GM19372 (cell line): ENCODE measurements around the gene AGBL3.
"Not testable (repeated sequence)": the region's sequence is repeated elsewhere in the genome, so short reads cannot be mapped to it uniquely, and the experiment has no call there.

Experiments used
- ATAC-seq: cut with Tn5 transposase; IDR thresholded peaks from one replicate; pipeline ENCODE4 v1.9.1; 2021; ENCODE audit warnings: mild to moderate bottlenecking, low read depth, moderate library complexity; ENCODE audit not compliant: unreplicated experiment

The AGBL3 gene

GRCh38 chr7:135164357-135165061 lies 178.2 kb downstream of the AGBL3 start:
- ATAC-seq = no peak

- ATAC-seq = no peak
Measured at GRCh38 chr7:135165862-135166261, 179.6 kb downstream of the AGBL3 start.

- ATAC-seq = no peak
Measured at GRCh38 chr7:135166338-135166990, 180.2 kb downstream of the AGBL3 start.

GRCh38 chr7:135167365-135167917 lies 181.1 kb downstream of the AGBL3 start:
- no peak for ATAC-seq

- ATAC-seq = no peak
Measured at GRCh38 chr7:135168001-135168400, 181.7 kb downstream of the AGBL3 start.

GRCh38 chr7:135168489-135169140 lies 182.3 kb downstream of the AGBL3 start:
- ATAC-seq = no peak

GRCh38 chr7:135169141-135169963 lies 183.0 kb downstream of the AGBL3 start:
- ATAC-seq = peak; percentile 36

GRCh38 chr7:135169964-135170273 lies 183.6 kb downstream of the AGBL3 start:
- ATAC-seq = peak; percentile 6

- ATAC-seq = peak; percentile 70
Measured at GRCh38 chr7:135170274-135170997, 184.1 kb downstream of the AGBL3 start, which contains the start of gene CYREN. Gene CYREN (minus strand): TSS chr7:135170707. CDS start chr7:135168922, 1,785 bp downstream.

- peak; percentile 16 for ATAC-seq
Measured at GRCh38 chr7:135170998-135171481, 184.7 kb downstream of the AGBL3 start.

GRCh38 chr7:135171581-135172291 lies 185.4 kb downstream of the AGBL3 start:
- not testable (repeated sequence) for ATAC-seq

- ATAC-seq = not testable (repeated sequence)
Measured at GRCh38 chr7:135173916-135174315, 187.6 kb downstream of the AGBL3 start.

GRCh38 chr7:135174941-135175340 lies 188.6 kb downstream of the AGBL3 start:
- no peak for ATAC-seq

GRCh38 chr7:135175931-135176330 lies 189.6 kb downstream of the AGBL3 start:
- ATAC-seq = no peak

- ATAC-seq = no peak
Measured at GRCh38 chr7:135177028-135177696, 190.9 kb downstream of the AGBL3 start.

GRCh38 chr7:135178364-135178763 lies 192.1 kb downstream of the AGBL3 start:
- no peak for ATAC-seq

GRCh38 chr7:135179321-135179925 lies 193.1 kb downstream of the AGBL3 start:
- no peak for ATAC-seq

- no peak for ATAC-seq
Measured at GRCh38 chr7:135180122-135180521, 193.8 kb downstream of the AGBL3 start.
